IMR-90 (cell line): ENCODE data around the gene RGS3.

Experiments used
- CHD1 ChIP-seq: IDR thresholded peaks from 2 replicates; pipeline ENCODE4 v1.6.1; 2012; ENCODE audit warnings: low read depth, low read length, improper control_type of control experiment
- POLR2A ChIP-seq: IDR thresholded peaks from 2 replicates; pipeline ENCODE4 v1.6.1; 2012; ENCODE audit warnings: mild to moderate bottlenecking, low read depth, low read length
- RAD21 ChIP-seq: IDR thresholded peaks from 2 replicates; pipeline ENCODE4 v1.6.1; 2012; ENCODE audit warnings: low read length, improper control_type of control experiment
- TF ChIP-seq, protein P1 (sequence below): conservative IDR thresholded peaks from 2 replicates; pipeline ENCODE4 v1.5.1; 2012; ENCODE audit warnings: mild to moderate bottlenecking, low read depth, low read length, improper control_type of control experiment

DNA sequence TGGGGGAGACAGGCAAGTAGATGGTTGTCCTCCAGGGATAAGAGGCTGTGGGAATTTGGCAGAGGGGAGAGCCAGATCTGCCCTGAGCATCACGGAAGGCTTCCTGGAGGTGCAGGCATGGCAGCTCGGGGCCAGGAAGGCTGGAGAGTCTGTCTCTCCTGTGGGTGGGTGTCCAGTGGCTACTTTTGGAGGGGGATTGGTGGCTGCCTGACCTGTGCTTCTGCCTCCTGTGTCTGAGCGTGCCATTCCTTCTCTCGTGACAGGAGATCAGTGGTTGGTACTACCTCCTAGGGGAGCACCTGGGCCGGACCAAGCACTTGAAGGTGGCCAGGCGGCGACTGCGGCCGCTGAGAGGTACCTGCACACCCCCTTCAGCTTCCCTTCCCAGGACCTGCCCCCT, 33.5 kb downstream of the RGS3 start:
- TF ChIP-seq, protein P1, sequence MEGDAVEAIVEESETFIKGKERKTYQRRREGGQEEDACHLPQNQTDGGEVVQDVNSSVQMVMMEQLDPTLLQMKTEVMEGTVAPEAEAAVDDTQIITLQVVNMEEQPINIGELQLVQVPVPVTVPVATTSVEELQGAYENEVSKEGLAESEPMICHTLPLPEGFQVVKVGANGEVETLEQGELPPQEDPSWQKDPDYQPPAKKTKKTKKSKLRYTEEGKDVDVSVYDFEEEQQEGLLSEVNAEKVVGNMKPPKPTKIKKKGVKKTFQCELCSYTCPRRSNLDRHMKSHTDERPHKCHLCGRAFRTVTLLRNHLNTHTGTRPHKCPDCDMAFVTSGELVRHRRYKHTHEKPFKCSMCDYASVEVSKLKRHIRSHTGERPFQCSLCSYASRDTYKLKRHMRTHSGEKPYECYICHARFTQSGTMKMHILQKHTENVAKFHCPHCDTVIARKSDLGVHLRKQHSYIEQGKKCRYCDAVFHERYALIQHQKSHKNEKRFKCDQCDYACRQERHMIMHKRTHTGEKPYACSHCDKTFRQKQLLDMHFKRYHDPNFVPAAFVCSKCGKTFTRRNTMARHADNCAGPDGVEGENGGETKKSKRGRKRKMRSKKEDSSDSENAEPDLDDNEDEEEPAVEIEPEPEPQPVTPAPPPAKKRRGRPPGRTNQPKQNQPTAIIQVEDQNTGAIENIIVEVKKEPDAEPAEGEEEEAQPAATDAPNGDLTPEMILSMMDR, result no peak
- TF ChIP-seq RAD21 (no peak), CHD1 (no peak), POLR2A (no peak)
